GM06990 (cell line): ENCODE data around the gene PIP4P1.

Experiments used
- DNase-seq: peaks from one replicate; pipeline ENCODE4 v3.0.0-alpha.2; 2011; ENCODE audit not compliant: insufficient read length; ENCODE audit errors: extremely low read depth
- H3K27me3 ChIP-seq: replicated peaks from 2 replicates; pipeline ENCODE4 v1.6.0; 2011; ENCODE audit warnings: low read length; ENCODE audit not compliant: control insufficient read depth, insufficient read depth
- H3K36me3 ChIP-seq: 2 replicates; pipeline ENCODE4 v1.5.1; 2011; ENCODE audit warnings: low read length; ENCODE audit not compliant: control insufficient read depth, insufficient read depth
- H3K4me3 ChIP-seq: replicated peaks from 2 replicates; pipeline ENCODE4 v1.5.1; 2011; ENCODE audit warnings: low read depth, mild to moderate bottlenecking, control low read depth, low read length
- TF ChIP-seq, protein P1 (sequence below): IDR thresholded peaks from 2 replicates; pipeline ENCODE4 v1.5.1; 2011; ENCODE audit warnings: low read length, control low read depth, mild to moderate bottlenecking, inconsistent platforms; ENCODE audit not compliant: insufficient read depth, poor library complexity, severe bottlenecking

Gene PIP4P1

DNA sequence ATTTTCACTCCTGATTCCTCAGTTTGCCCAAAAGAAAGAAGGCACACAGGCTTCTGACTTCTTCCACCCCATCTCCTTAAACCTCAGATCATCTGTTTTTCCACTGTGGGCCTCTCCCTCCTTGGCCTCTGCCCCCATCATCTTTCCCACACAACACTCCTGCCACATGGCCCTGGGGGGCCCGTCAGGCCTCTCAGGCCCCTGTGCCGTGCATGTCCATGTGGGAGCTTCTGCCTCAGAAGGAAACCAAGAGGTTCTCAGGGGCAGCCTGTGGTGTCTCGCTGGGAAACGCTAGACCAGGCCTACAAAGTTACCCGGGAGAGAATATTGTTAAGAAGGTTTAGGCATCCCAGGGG is 33.2 kb downstream of the PIP4P1 start:
- Histone ChIP-seq H3K27me3 (no peaks in the 10 kb centered on the region), H3K4me3 (no peak overlapping the region), H3K36me3 (no peaks in the 10 kb centered on the region)
- DNase-seq, result no peak
- TF ChIP-seq, protein P1, sequence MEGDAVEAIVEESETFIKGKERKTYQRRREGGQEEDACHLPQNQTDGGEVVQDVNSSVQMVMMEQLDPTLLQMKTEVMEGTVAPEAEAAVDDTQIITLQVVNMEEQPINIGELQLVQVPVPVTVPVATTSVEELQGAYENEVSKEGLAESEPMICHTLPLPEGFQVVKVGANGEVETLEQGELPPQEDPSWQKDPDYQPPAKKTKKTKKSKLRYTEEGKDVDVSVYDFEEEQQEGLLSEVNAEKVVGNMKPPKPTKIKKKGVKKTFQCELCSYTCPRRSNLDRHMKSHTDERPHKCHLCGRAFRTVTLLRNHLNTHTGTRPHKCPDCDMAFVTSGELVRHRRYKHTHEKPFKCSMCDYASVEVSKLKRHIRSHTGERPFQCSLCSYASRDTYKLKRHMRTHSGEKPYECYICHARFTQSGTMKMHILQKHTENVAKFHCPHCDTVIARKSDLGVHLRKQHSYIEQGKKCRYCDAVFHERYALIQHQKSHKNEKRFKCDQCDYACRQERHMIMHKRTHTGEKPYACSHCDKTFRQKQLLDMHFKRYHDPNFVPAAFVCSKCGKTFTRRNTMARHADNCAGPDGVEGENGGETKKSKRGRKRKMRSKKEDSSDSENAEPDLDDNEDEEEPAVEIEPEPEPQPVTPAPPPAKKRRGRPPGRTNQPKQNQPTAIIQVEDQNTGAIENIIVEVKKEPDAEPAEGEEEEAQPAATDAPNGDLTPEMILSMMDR, result no peak

DNA sequence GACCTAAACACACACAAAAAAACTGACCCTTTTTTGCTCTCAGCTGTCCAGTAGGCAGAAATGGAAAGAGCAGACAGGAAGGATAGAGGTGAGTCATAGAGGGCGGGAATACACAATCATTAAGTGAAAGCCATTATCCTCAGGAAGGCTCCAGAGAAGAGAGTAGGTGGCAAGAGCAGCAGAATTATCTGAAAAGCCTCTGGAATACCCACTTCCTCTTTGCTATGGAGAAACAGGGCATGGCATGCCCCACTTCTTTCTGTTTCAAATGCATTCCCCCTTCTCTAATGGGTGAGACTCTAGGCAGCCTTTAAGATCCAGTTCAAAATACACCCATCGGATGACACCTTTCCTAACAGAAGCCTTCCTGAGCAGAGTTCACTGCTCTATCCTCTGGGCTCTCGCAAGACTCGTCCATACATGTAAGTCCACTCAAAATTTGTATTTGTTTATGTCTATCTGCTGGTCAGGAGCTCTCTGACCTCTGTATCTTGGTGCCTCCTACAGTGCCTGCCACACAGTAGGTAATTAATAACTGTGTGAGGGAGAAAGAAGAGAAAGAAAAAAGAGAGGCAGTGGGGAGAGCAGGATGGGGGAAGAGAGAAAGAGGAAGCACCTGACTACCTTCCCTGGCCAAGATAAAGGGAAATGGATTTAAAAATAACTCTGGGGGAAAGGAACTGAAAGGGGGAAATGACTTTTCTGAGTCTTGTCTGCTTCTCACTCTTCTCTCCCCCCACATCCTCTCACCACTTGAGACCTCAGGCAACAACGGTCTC is 33.8 kb downstream of the PIP4P1 start:
- peak; percentile 70 for DNase-seq
- no peaks in the 10 kb centered on the region for H3K36me3 ChIP-seq
- peak overlapping the region; percentile 35 for H3K4me3 ChIP-seq
- TF ChIP-seq, protein P1, result no peak
- H3K27me3 ChIP-seq, result no peaks in the 10 kb centered on the region

GRCh38 chr14:20424851-20425250 is 36.4 kb downstream of the PIP4P1 start:
- no peaks in the 10 kb centered on the region for H3K27me3 ChIP-seq
- H3K4me3 ChIP-seq, result no peak overlapping the region
- no peak for DNase-seq
- no peaks in the 10 kb centered on the region for H3K36me3 ChIP-seq
- TF ChIP-seq, protein P1, result no peak

- H3K27me3 ChIP-seq, result no peaks in the 10 kb centered on the region
- H3K4me3 ChIP-seq, result no peak overlapping the region
- DNase-seq, result no peak
- TF ChIP-seq, protein P1, result no peak
- no peaks in the 10 kb centered on the region for H3K36me3 ChIP-seq
Observed at GRCh38 chr14:20422886-20423285, 38.3 kb downstream of the PIP4P1 start.

GRCh38 chr14:20421267-20421666 is 40.0 kb downstream of the PIP4P1 start:
- Histone ChIP-seq H3K27me3 (no peaks in the 10 kb centered on the region), H3K4me3 (no peak overlapping the region), H3K36me3 (no peaks in the 10 kb centered on the region)
- DNase-seq, result no peak
- TF ChIP-seq, protein P1, result no peak

GRCh38 chr14:20419419-20419818 is 41.8 kb downstream of the PIP4P1 start:
- TF ChIP-seq, protein P1, result no peak
- Histone ChIP-seq H3K4me3 (no peak overlapping the region), H3K36me3 (no peaks in the 10 kb centered on the region), H3K27me3 (no peaks in the 10 kb centered on the region)
- DNase-seq, result no peak
